ENCODE data around the gene SAMD9.
"Not testable (repeated sequence)": the region's sequence is repeated elsewhere in the genome, so short reads cannot be mapped to it uniquely, and the experiment has no call there.

The SAMD9 gene

GRCh38 chr7:93073357-93073756 lies 44.4 kb downstream of the SAMD9 start:
- H3K4me1 Mint-ChIP-seq (ENCODE audit: low read depth); H3K9me3 Mint-ChIP-seq; H3K4me3 Mint-ChIP-seq; DNase-seq; H3K36me3 Mint-ChIP-seq (ENCODE audit: low read depth); H3K27ac Mint-ChIP-seq: not testable (repeated sequence)
- peaks cover 37% of the 10 kb centered on the region for H3K27me3 Mint-ChIP-seq

- Mint-ChIP-seq H3K27me3 (peaks cover 21% of the 10 kb centered on the region), H3K9me3 (no peaks in the 10 kb centered on the region), H3K27ac (no peak overlapping the region), H3K36me3 (ENCODE audit: low read depth) (no peaks in the 10 kb centered on the region), H3K4me1 (ENCODE audit: low read depth) (peaks cover 5% of the 10 kb centered on the region), H3K4me3 (no peak overlapping the region)
- no peak for DNase-seq
These were observed 55.2 kb downstream of the SAMD9 start for GRCh38 chr7:93062599-93062998.

GRCh38 chr7:93060865-93061264 lies 56.9 kb downstream of the SAMD9 start:
- Mint-ChIP-seq H3K4me3 (no peak overlapping the region), H3K27ac (no peak overlapping the region), H3K36me3 (ENCODE audit: low read depth) (no peaks in the 10 kb centered on the region), H3K4me1 (ENCODE audit: low read depth) (peaks cover 5% of the 10 kb centered on the region), H3K9me3 (no peaks in the 10 kb centered on the region), H3K27me3 (peaks cover 21% of the 10 kb centered on the region)
- no peak for DNase-seq

DNA sequence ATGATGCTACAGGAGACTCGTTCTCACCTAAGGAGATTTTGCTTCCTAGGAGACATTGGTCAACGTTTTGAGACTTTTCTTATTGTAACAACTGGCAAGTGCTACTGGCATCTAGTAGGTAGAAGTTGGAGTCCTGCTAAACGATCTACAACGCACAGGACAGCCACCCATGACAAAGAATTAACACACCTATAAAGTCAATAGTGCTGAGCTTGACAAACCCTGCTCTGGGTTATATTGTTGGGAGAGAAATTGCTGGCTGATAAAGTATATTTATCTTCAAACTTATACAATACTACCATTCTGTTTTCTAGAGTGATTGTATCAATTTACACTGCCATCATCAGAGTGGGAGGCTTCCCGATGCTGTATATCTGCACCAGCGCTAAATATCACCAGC lies 57.8 kb downstream of the SAMD9 start:
- Mint-ChIP-seq H3K27ac (no peak overlapping the region), H3K9me3 (no peaks in the 10 kb centered on the region), H3K27me3 (peaks cover 21% of the 10 kb centered on the region), H3K36me3 (ENCODE audit: low read depth) (no peaks in the 10 kb centered on the region), H3K4me1 (ENCODE audit: low read depth) (peaks cover 9% of the 10 kb centered on the region), H3K4me3 (no peak overlapping the region)
- DNase-seq: no peak

GRCh38 chr7:93056621-93057020 lies 61.2 kb downstream of the SAMD9 start:
- not testable (repeated sequence) for H3K9me3 Mint-ChIP-seq; H3K4me3 Mint-ChIP-seq; DNase-seq; H3K27ac Mint-ChIP-seq; H3K36me3 Mint-ChIP-seq (ENCODE audit: low read depth)
- Mint-ChIP-seq H3K4me1 (ENCODE audit: low read depth) (peaks cover 21% of the 10 kb centered on the region), H3K27me3 (peaks cover 18% of the 10 kb centered on the region)

- Mint-ChIP-seq H3K4me3 (no peak overlapping the region), H3K4me1 (ENCODE audit: low read depth) (peaks cover 19% of the 10 kb centered on the region), H3K9me3 (no peaks in the 10 kb centered on the region), H3K27me3 (peaks cover 12% of the 10 kb centered on the region), H3K27ac (no peak overlapping the region), H3K36me3 (ENCODE audit: low read depth) (no peaks in the 10 kb centered on the region)
- DNase-seq: no peak
These were observed 62.2 kb downstream of the SAMD9 start for GRCh38 chr7:93055543-93056107.

DNA sequence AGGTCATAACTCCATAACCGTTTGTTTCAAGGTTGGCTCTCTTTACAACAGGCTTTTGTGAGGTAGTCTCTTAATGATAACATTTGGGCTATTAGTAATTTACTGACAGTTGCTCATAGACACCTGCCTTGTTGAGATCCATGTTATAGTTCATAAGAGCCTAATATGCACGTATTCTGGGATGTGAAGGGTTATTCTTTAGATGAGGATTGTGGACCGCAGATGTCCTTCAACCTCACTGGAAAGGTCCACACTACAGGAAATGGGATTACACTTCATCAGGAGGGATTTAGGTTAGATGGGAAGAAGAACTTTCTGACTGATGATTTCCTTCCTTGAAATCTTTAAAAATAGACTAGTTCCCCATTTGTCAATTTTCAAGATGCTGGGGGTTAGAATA lies 62.8 kb downstream of the SAMD9 start:
- H3K27ac Mint-ChIP-seq: no peak overlapping the region
- H3K9me3 Mint-ChIP-seq: no peaks in the 10 kb centered on the region
- no peak for DNase-seq
- H3K4me1 Mint-ChIP-seq (ENCODE audit: low read depth): peaks cover 18% of the 10 kb centered on the region
- no peaks in the 10 kb centered on the region for H3K36me3 Mint-ChIP-seq (ENCODE audit: low read depth)
- no peak overlapping the region for H3K4me3 Mint-ChIP-seq
- peaks cover 8% of the 10 kb centered on the region for H3K27me3 Mint-ChIP-seq

- no peak for DNase-seq
- Mint-ChIP-seq H3K27ac (no peak overlapping the region), H3K27me3 (peaks cover 7% of the 10 kb centered on the region), H3K9me3 (no peaks in the 10 kb centered on the region), H3K4me3 (no peak overlapping the region), H3K36me3 (ENCODE audit: low read depth) (no peaks in the 10 kb centered on the region), H3K4me1 (ENCODE audit: low read depth) (peaks cover 18% of the 10 kb centered on the region)
These were observed 63.5 kb downstream of the SAMD9 start for GRCh38 chr7:93053949-93054943.

- Mint-ChIP-seq H3K9me3 (no peaks in the 10 kb centered on the region), H3K36me3 (ENCODE audit: low read depth) (no peaks in the 10 kb centered on the region), H3K4me3 (no peak overlapping the region), H3K4me1 (ENCODE audit: low read depth) (peaks cover 15% of the 10 kb centered on the region), H3K27me3 (peaks cover 5% of the 10 kb centered on the region), H3K27ac (no peak overlapping the region)
- DNase-seq: no peak
These were observed 64.4 kb downstream of the SAMD9 start for GRCh38 chr7:93053209-93053948.

GRCh38 chr7:93051660-93052059 lies 66.1 kb downstream of the SAMD9 start:
- H3K4me1 Mint-ChIP-seq (ENCODE audit: low read depth): peaks cover 18% of the 10 kb centered on the region
- no peaks in the 10 kb centered on the region for H3K9me3 Mint-ChIP-seq
- no peak overlapping the region for H3K4me3 Mint-ChIP-seq
- H3K27me3 Mint-ChIP-seq: peaks cover 2% of the 10 kb centered on the region
- DNase-seq: no peak
- no peak overlapping the region for H3K27ac Mint-ChIP-seq
- H3K36me3 Mint-ChIP-seq (ENCODE audit: low read depth): no peaks in the 10 kb centered on the region

Data from activated T-cell treated with anti-CD3 and anti-CD28 coated beads, Interleukin-2, amount 50 U/mL, for 24 hours (primary cell).